NCI-H82 treated with DMSO at 0.1 percent for 48 hours (cell line): ENCODE measurements around the gene LCTL.

Source experiments
- DNase-seq: peaks from one replicate; lab custom pipeline; 2025; ENCODE audit not compliant: unreplicated experiment; lab: John Stamatoyannopoulos, UW

LCTL gene

GRCh38 chr15:66566963-66567531 lies 1.2 kb upstream of the LCTL start:
- peak; percentile 18 for DNase-seq

- no peak for DNase-seq
Observed at GRCh38 chr15:66565141-66565641, 607 bp downstream of the LCTL start.

GRCh38 chr15:66564136-66565041 lies 1.4 kb downstream of the LCTL start:
- no peak for DNase-seq

- DNase-seq: no peak
Observed at GRCh38 chr15:66563566-66564110, 2.2 kb downstream of the LCTL start.

GRCh38 chr15:66563126-66563525 lies 2.7 kb downstream of the LCTL start:
- no peak for DNase-seq

- DNase-seq: no peak
Observed at GRCh38 chr15:66560856-66561525, 4.8 kb downstream of the LCTL start.

GRCh38 chr15:66558271-66558670 lies 7.5 kb downstream of the LCTL start:
- DNase-seq: no peak

- DNase-seq: no peak
Observed at GRCh38 chr15:66555685-66556084, 10.1 kb downstream of the LCTL start.

- no peak for DNase-seq
Observed at GRCh38 chr15:66545255-66545654, 20.5 kb downstream of the LCTL start.

- DNase-seq: no peak
Observed at GRCh38 chr15:66542896-66543295, 22.9 kb downstream of the LCTL start.

- DNase-seq: no peak
Observed at GRCh38 chr15:66535056-66535455, 30.7 kb downstream of the LCTL start.

GRCh38 chr15:66524838-66525237 lies 41.0 kb downstream of the LCTL start:
- DNase-seq: no peak

GRCh38 chr15:66523926-66524325 lies 41.9 kb downstream of the LCTL start:
- no peak for DNase-seq

- no peak for DNase-seq
Observed at GRCh38 chr15:66515901-66516322, 49.9 kb downstream of the LCTL start.

GRCh38 chr15:66514586-66514985 lies 51.2 kb downstream of the LCTL start:
- DNase-seq: no peak

GRCh38 chr15:66508293-66508883 lies 57.4 kb downstream of the LCTL start:
- DNase-seq: no peak

- no peak for DNase-seq
Observed at GRCh38 chr15:66505818-66506217, 60.0 kb downstream of the LCTL start.

GRCh38 chr15:66505430-66505811 lies 60.4 kb downstream of the LCTL start:
- no peak for DNase-seq

GRCh38 chr15:66504563-66505429 lies 61.0 kb downstream of the LCTL start, which contains the start of the genes RPL4 and ZWILCH:
RPL4 (minus strand) TSS chr15:66504855; CDS start chr15:66504790, 65 bp downstream.
ZWILCH (plus strand) TSS chr15:66505326; CDS start chr15:66505339, 13 bp downstream.
- DNase-seq: peak; percentile 63
